HEK293 (cell line): Measurements from ENCODE around the gene TCIRG1.

ENCODE experiments used
- TCF7L2 ChIP-seq: IDR thresholded peaks from 2 replicates; pipeline ENCODE4 v1.6.1; 2011; ENCODE audit warnings: low read depth, mild to moderate bottlenecking, inconsistent platforms, low read length, moderate library complexity, borderline replicate concordance
- ZBTB20 ChIP-seq: fragments of 450-650 bp; formaldehyde crosslinking; IDR thresholded peaks from 2 replicates; pipeline ENCODE4 v1.5.1; 2016; ENCODE audit warnings: missing biosample characterization, missing genetic modification characterization
- ZNF2 ChIP-seq: fragments of 450-650 bp; formaldehyde crosslinking; IDR thresholded peaks from 2 replicates; pipeline ENCODE4 v1.5.1; 2016; ENCODE audit warnings: missing biosample characterization, missing genetic modification characterization
- ZNF544 ChIP-seq: fragments of 450-650 bp; formaldehyde crosslinking; IDR thresholded peaks from 2 replicates; pipeline ENCODE4 v1.5.0; 2017; ENCODE audit warnings: missing biosample characterization, missing genetic modification characterization

- TF ChIP-seq ZNF2 (tag by site-specific recombination) (no peak), ZBTB20 (tag by site-specific recombination) (no peak), ZNF544 (tag by site-specific recombination) (no peak), TCF7L2 (no peak)
Observed at GRCh38 chr11:68043349-68044144, 4.7 kb downstream of the TCIRG1 start.
